Chondrocyte (in vitro differentiated cells): ENCODE measurements around the gene PRPF19. TPM values are rescaled to one million over a fixed set of nuclear protein-coding genes. Genes with fewer than 3 reads are reported as not detected.

Experiments
- DNase-seq: peaks from one replicate; pipeline ENCODE4 v3.0.0; 2021; ENCODE audit warnings: mixed read lengths, low spot score
- H3K27ac Mint-ChIP-seq: one replicate; pipeline ENCODE4 v1.8.0; 2021; ENCODE audit warnings: mild to moderate bottlenecking, moderate library complexity, mixed read lengths; ENCODE audit not compliant: unreplicated experiment
- H3K27me3 Mint-ChIP-seq: 2 replicates; pipeline ENCODE4 v1.8.0; 2021; ENCODE audit warnings: low read depth, mixed read lengths
- H3K36me3 Mint-ChIP-seq: 2 replicates; pipeline ENCODE4 v1.8.0; 2021; ENCODE audit warnings: low read depth, mixed read lengths
- H3K4me1 Mint-ChIP-seq: 2 replicates; pipeline ENCODE4 v1.8.0; 2021; ENCODE audit warnings: low read depth, mild to moderate bottlenecking, mixed read lengths
- H3K4me3 Mint-ChIP-seq: one replicate; pipeline ENCODE4 v1.8.0; 2021; ENCODE audit warnings: mild to moderate bottlenecking, moderate library complexity, mixed read lengths; ENCODE audit not compliant: unreplicated experiment
- H3K9me3 Mint-ChIP-seq: 2 replicates; pipeline ENCODE4 v1.8.0; 2021; ENCODE audit warnings: low read depth, mixed read lengths
- CTCF ChIP-seq: fragments of 200-600 bp; sonication (generic); IDR thresholded peaks from 2 replicates; pipeline ENCODE4 v1.5.0; 2021; ENCODE audit warnings: antibody characterized with exemption, mild to moderate bottlenecking, moderate library complexity
- total RNA-seq: library from RNA; stranded (reverse); gene quantifications from 3 replicates; pipeline ENCODE4 v1.2.1, GENCODE V29; 2021

The PRPF19 gene
- total RNA-seq, 1 donor from 2014 or later: 51.3 TPM

GRCh38 chr11:60876168-60876485 is 30.3 kb downstream of the PRPF19 start:
- no peak for DNase-seq
- no peak for TF ChIP-seq CTCF
- Mint-ChIP-seq H3K4me3 (no peak overlapping the region), H3K27ac (no peak overlapping the region), H3K9me3 (no peaks in the 10 kb centered on the region), H3K4me1 (peaks cover 21% of the 10 kb centered on the region), H3K27me3 (no peaks in the 10 kb centered on the region), H3K36me3 (peaks cover 4% of the 10 kb centered on the region)

GRCh38 chr11:60875366-60876167 is 30.8 kb downstream of the PRPF19 start:
- Mint-ChIP-seq H3K9me3 (no peaks in the 10 kb centered on the region), H3K36me3 (peaks cover 2% of the 10 kb centered on the region), H3K27ac (no peak overlapping the region), H3K4me3 (no peak overlapping the region), H3K27me3 (no peaks in the 10 kb centered on the region), H3K4me1 (peaks cover 25% of the 10 kb centered on the region)
- TF ChIP-seq CTCF: no peak
- peak; percentile 64 for DNase-seq

- no peak for TF ChIP-seq CTCF
- peaks cover under 1% of the 10 kb centered on the region for H3K27me3 Mint-ChIP-seq
- no peak overlapping the region for H3K27ac Mint-ChIP-seq
- H3K4me3 Mint-ChIP-seq: no peak overlapping the region
- no peaks in the 10 kb centered on the region for H3K36me3 Mint-ChIP-seq
- peak; percentile 80 for DNase-seq
- peaks cover 25% of the 10 kb centered on the region for H3K4me1 Mint-ChIP-seq
- H3K9me3 Mint-ChIP-seq: no peaks in the 10 kb centered on the region
Observed at GRCh38 chr11:60874421-60875365, 31.7 kb downstream of the PRPF19 start.

- no peaks in the 10 kb centered on the region for H3K9me3 Mint-ChIP-seq
- H3K4me1 Mint-ChIP-seq: peaks cover 25% of the 10 kb centered on the region
- no peak overlapping the region for H3K27ac Mint-ChIP-seq
- no peak for TF ChIP-seq CTCF
- H3K4me3 Mint-ChIP-seq: no peak overlapping the region
- H3K27me3 Mint-ChIP-seq: peaks cover 2% of the 10 kb centered on the region
- H3K36me3 Mint-ChIP-seq: no peaks in the 10 kb centered on the region
- DNase-seq: peak; percentile 63
Observed at GRCh38 chr11:60873533-60873932, 32.9 kb downstream of the PRPF19 start.

GRCh38 chr11:60872961-60873524 is 33.3 kb downstream of the PRPF19 start:
- no peaks in the 10 kb centered on the region for H3K9me3 Mint-ChIP-seq
- peaks cover 25% of the 10 kb centered on the region for H3K4me1 Mint-ChIP-seq
- no peak for TF ChIP-seq CTCF
- DNase-seq: peak; percentile 75
- H3K4me3 Mint-ChIP-seq: no peak overlapping the region
- no peaks in the 10 kb centered on the region for H3K36me3 Mint-ChIP-seq
- peak overlapping the region; percentile 17 for H3K27ac Mint-ChIP-seq
- peaks cover 2% of the 10 kb centered on the region for H3K27me3 Mint-ChIP-seq
